SK-N-SH treated with all-trans-retinoic acid at 6 μM for 48 hours (cell line): ENCODE results near the gene TNK2.

Experiments used
- ARNTL ChIP-seq: fragments of 450-650 bp; formaldehyde crosslinking; IDR thresholded peaks from 2 replicates; pipeline ENCODE4 v1.5.0; 2020; ENCODE audit warnings: low read depth, mild to moderate bottlenecking, moderate library complexity, borderline replicate concordance
- CREB5 ChIP-seq: fragments of 250-450 bp; sonication (Bioruptor Pico); IDR thresholded peaks from 2 replicates; pipeline ENCODE4 v1.5.1; 2020; ENCODE audit warnings: low read depth, mild to moderate bottlenecking, moderate library complexity
- CSDC2 ChIP-seq: fragments of 250-450 bp; sonication (Bioruptor Pico); IDR thresholded peaks from 2 replicates; pipeline ENCODE4 v1.5.0; 2020; ENCODE audit warnings: mild to moderate bottlenecking, moderate library complexity
- ISL1 ChIP-seq: fragments of 250-450 bp; sonication (Bioruptor Pico); IDR thresholded peaks from 2 replicates; pipeline ENCODE4 v2.1.2; 2022; ENCODE audit warnings: mild to moderate bottlenecking, moderate library complexity
- OSR1 ChIP-seq: fragments of 250-450 bp; sonication (Bioruptor Pico); IDR thresholded peaks from 2 replicates; pipeline ENCODE4 v1.8.0; 2022; ENCODE audit warnings: moderate library complexity, mild to moderate bottlenecking, inconsistent platforms
- PATZ1 ChIP-seq: fragments of 250-450 bp; sonication (Bioruptor Pico); IDR thresholded peaks from 2 replicates; pipeline ENCODE4 v1.8.0; 2020; ENCODE audit warnings: mild to moderate bottlenecking, moderate library complexity, borderline replicate concordance
- PPARA ChIP-seq: fragments of 250-450 bp; sonication (Bioruptor Pico); IDR thresholded peaks from 2 replicates; pipeline ENCODE4 v1.5.0; 2020; ENCODE audit warnings: mild to moderate bottlenecking, borderline replicate concordance
- RARB ChIP-seq: fragments of 250-450 bp; sonication (Bioruptor Pico); IDR thresholded peaks from 2 replicates; pipeline ENCODE4 v1.8.0; 2021; ENCODE audit warnings: mild to moderate bottlenecking, moderate library complexity
- TOX ChIP-seq: fragments of 250-450 bp; sonication (Bioruptor Pico); IDR thresholded peaks from 2 replicates; pipeline ENCODE4 v1.8.0; 2021; ENCODE audit warnings: mild to moderate bottlenecking, moderate library complexity, borderline replicate concordance
- ZFP3 ChIP-seq: fragments of 250-450 bp; sonication (Bioruptor Pico); IDR thresholded peaks from 2 replicates; pipeline ENCODE4 v1.5.0; 2020; ENCODE audit warnings: mild to moderate bottlenecking, moderate library complexity
- ZNF565 ChIP-seq: fragments of 450-650 bp; formaldehyde crosslinking; conservative IDR thresholded peaks from 2 replicates; pipeline ENCODE4 v1.5.0; 2020; ENCODE audit warnings: low read depth, mild to moderate bottlenecking, moderate library complexity
- ZNF8 ChIP-seq: fragments of 450-650 bp; formaldehyde crosslinking; IDR thresholded peaks from 2 replicates; pipeline ENCODE4 v1.5.0; 2020; ENCODE audit warnings: mild to moderate bottlenecking, moderate library complexity

GRCh38 chr3:195870442-195870841, 37.9 kb downstream of the TNK2 start:
- TF ChIP-seq RARB (CRISPR knock-in tag), result no peak
- no peak for TF ChIP-seq ARNTL
- no peak for TF ChIP-seq TOX (CRISPR knock-in tag)
- TF ChIP-seq CREB5 (CRISPR knock-in tag), result no peak
- TF ChIP-seq PATZ1 (CRISPR knock-in tag), result no peak
- TF ChIP-seq CSDC2 (CRISPR knock-in tag), result no peak
- TF ChIP-seq ZNF565 (CRISPR knock-in tag), result no peak
- TF ChIP-seq ZNF8 (CRISPR knock-in tag), result no peak
- no peak for TF ChIP-seq OSR1 (CRISPR knock-in tag)
- TF ChIP-seq ISL1 (CRISPR knock-in tag), result no peak
- TF ChIP-seq ZFP3 (CRISPR knock-in tag), result no peak
- no peak for TF ChIP-seq PPARA (CRISPR knock-in tag)
